HG03521 (cell line): ENCODE measurements around the gene SRSF4.
"Not testable (repeated sequence)": the region's sequence is repeated elsewhere in the genome, so short reads cannot be mapped to it uniquely, and the experiment has no call there.

Experiments used
- ATAC-seq: cut with Tn5 transposase; IDR thresholded peaks from one replicate; pipeline ENCODE4 v1.9.1; 2021; ENCODE audit warnings: mild to moderate bottlenecking, moderate library complexity; ENCODE audit not compliant: unreplicated experiment

Gene SRSF4

DNA sequence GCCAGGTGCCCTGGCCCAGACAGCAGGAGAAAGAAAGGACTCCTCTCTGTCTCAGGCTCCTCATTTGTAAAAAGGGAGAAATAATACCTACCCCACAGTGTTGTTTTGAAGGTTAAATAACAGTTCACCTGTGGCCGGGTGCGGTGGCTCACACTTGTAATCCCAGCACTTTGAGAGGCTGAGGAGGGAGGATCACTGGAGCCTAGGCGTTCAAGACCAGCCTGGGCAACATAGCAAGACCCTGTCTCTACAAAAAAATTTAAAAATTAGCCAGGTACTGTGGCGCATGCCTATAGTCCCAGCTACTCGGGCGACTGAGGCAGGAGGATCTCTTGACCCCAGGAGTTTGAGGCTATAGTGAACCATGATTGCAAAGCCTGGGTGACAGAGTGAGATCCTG, 55.5 kb downstream of the SRSF4 start:
- no peak for ATAC-seq

DNA sequence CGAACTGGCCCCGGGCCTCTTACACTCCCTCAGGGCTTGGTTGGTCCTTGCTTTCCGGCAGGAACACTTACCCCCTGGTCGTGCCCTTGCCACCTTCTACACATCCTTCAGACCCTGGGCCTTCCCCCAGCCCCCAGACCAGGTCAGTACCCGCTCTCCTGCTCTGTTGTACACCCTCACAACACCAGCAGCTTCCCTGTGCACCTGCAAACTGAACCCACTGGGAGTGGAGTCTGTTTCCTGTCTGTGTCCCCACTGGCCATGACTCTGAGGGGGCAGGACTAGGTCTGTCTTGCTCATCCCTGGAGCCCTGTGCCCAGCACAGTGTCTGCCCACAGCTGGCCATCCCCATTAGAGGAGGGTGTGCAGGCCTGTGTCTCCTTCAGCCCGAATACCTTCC, 55.9 kb downstream of the SRSF4 start:
- no peak for ATAC-seq

DNA sequence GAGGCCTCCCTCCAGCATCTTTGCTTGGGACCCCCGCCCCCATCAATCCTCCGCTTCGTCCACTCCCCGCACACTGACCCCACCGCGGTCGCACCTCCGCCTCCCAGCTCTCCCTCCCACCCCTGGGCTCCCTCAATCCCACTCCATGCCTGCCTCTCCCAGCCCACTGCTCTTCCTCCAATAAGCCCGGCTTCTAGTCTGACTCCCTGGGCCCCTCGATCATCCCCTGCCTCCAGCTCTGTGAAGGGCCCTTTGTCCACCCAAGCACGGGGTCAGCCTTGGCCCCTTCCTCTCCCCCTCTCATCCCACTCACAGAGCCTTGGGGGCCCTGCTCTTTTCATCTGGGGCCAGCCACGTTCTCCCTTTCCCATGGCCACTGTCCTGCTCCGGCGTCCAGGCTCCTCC, 56.5 kb downstream of the SRSF4 start:
- ATAC-seq: no peak

DNA sequence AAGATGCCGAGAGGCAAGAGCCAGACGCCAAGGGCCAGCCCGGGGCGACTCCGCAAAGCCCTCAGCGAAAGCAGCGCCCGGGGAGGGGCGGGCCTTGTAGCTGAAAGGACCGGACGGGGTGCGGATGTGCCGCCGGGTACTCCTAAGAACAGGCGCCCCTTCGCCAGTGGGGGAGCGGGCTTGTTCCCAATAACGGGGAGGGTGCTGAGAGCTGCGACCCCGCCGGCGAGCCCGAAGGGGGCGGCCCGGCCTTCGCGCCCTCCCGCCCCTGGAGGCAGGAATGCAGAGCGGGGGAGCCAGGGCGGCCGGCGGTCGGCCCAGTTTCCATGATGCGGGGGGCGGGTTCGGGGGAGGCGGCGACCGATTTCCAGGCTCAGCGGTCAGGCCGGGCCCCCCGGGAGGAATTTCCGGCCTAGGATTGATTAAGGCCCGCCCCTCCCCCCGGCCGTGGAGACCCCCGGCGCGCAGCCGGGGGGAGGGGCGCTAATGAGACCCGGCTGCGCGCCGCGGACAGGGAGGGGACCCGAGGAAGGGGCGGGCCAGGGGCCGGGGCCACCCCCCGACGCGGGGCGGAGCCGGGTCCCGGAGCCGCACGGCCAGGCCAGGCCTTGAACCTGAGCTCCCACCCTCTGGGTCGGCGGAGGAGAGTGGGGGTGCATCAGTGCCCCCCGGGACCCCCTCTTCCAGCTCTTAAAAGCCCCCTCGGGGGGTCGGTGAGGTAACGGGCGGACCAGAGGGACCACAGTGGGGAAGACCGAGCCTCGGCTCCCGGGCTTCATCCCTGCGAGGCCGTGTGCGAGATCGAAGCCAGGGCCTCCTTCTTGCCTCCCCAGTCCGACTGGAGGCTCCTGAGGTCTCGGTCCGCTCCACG, 57.1 kb downstream of the SRSF4 start:
- ATAC-seq: no peak

DNA sequence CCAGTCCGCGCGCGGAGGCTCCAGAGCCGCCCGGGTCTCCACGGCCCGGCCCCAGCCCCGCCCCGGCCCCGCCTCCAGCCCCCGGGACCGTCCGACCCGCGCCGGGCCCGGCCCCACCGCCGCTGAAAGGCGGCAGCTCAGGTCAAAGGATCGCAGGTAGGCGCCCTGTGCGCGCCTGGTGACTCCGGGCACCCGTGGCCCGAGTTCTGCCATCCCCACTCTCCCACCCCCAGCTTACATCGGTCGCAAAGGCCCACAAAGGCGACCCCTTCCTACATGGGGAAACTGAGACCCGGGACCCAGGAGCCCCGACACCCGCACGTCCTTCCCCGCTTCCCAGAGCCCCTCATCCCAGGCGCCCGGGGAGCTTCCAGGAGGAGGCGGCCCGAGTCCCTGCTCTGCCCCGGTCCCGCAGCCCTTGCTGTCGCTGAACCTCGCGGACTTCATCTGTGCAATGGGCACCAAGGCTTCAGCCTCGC, 57.8 kb downstream of the SRSF4 start, which contains the start of gene TMEM200B:
TMEM200B (minus strand) TSS at position 17 of the 479 bp plus-strand sequence. CDS start 2,075 bp downstream, outside the sequence.
- no peak for ATAC-seq

DNA sequence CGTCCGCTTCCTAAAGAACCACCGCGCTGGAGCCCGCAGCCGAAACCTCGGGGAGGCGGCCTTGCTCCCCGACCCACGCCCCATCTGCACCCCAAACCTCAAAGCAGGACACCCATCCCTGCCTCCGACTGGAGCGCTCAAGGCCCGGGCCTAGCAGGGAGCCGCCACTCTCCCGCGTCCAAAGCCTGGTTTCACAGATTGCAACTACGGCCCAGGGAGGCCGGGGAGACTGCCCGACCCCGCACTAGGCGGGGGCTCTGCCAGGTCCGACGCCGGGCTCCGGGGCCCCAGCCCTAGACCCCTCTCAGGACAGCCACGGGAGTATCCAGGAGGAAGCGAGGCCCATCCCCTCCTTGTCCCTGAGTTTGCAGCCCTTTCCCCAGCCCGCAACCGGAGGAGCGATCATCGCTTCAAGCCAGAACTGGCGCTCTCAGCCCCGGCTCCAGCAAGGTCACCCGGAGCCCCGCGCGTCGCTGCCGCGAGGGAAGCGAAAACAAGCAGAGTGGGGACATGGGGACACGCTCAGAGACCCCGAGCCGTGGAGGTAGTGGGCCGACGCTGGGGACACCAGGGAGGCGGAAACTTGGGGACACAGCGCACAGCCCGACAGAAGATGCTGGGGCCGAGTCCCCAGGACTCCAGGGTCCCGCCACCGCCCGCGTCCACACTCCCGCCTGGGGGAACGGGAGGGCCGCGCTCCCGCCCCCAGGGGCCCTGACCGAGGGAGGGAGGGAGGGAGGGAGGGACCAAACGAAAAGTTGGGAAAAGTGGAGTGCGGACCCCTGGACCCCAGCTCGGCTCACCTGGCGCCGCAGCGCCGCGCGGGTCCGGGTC, 58.4 kb downstream of the SRSF4 start:
- no peak for ATAC-seq

DNA sequence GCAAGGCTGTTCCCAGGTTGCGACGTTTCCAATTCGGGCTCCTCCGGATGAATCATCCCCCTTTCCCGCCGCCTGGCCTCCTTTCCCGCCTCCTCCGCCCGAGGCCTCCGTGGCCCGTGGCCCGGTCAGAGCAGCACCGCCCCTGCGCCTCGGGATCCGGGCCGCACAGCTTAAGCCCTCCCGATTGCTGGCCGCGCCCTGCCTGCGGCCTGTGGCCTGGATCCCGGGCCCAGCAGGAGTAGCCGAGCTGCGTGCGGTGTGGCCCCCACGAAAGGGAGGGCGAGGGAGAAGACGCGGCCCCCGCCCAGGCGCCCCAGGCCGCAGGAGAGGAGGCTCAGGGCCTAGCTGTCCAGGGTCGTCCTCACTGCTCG, 59.0 kb downstream of the SRSF4 start:
- no peak for ATAC-seq

DNA sequence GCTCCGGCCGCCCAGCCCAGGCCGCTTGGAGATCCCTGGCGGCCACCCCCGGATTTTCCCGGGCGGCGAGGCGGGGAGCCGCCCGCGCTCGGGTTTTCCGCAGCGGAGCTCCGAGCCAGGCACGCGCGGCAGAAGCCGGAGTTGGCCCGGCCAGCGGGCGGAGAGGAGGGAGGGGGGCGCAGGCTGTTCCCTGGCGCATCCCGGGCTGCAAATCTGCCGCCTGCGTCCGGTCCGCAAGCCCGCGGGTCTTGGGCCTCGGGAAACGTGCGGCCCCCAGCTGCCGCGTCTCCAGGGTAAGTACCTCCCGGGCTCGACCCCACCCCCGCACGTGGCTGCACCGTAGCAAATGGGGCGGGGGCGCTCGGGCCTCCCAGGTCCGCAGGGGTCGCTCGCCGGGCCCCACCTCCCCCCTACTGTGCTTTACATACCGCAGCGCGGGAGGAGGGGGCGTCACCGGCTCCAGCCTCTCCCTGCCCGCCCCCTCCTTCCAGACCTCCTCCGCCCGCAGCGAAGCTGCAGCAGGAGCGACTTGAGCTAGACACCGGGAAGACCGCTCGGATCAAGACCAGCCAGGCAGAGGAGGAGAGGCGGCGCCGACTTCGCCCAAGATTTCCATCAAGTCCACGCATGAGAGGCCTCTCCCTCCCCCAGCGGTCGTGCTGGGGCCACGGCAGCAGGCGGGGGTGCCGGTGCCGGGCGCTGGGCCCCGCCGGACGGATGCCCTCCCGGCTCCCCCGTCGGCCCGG, 59.6 kb downstream of the SRSF4 start:
- ATAC-seq: no peak

DNA sequence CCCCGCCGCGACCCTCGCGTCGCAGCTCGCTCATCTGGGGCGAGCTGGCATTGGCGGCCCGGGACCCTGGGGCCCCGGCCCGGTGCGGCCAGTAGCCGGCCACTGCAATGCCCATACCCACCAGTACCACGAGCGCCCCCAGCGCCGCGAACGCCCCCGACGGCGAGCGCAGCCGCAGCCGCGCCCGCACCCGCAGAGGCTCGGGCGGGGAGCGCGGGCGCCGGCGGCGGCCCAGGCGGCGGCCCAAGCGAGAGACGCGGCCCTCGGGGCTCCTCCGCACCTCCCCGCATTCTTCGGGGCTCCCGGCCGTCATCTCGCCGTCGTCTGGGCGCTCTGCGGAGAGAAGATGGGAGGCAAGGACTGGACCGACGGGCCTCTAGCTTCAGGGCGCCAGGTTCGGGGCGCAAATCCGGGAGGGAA, 60.2 kb downstream of the SRSF4 start:
- no peak for ATAC-seq

DNA sequence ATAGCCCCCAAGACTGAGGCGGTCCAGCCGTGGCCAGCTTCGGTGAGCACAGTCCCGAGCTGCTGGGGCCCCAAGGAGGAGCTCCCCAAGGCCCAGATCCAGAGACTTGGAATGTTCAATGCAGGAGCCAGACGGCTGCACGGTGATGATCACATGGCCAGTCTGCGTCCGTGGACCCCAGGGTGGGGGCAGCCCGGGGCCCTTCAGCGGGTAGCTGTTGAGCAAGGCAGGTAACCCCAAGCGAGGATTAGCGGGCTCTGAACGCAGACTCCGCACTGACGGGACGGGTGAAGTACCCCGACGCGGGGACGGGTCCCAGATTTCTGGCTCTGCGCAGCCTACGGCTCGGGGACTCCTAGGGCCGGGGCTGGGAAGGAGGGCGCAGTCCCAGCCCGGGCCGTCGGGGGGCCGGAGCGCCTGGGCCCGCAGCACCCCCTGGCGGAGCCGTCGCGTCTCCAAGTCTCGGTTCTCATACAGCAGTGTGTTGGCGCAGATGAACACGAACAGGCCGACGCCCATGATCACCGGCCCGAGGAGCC, 60.7 kb downstream of the SRSF4 start:
- ATAC-seq: no peak

DNA sequence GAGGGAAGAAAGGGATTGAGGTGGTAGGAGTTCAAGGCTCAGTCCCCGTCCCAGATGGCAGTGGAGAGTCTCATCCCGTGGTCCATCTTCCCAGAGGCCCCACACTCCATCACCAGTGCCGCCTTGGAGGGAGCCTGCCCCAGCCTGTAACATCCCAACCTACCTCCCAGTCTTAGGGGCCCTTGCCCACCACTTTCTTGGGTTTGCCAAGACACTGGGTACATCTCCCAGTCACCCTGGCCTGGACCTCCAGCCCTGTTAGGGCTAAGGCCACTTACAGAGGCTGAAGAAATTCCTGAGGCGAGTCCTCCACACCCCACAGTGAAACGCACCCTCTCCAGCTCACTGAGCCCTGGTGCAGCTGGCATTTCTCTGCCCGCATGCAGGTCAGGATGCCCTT, 61.3 kb downstream of the SRSF4 start:
- ATAC-seq: no peak

DNA sequence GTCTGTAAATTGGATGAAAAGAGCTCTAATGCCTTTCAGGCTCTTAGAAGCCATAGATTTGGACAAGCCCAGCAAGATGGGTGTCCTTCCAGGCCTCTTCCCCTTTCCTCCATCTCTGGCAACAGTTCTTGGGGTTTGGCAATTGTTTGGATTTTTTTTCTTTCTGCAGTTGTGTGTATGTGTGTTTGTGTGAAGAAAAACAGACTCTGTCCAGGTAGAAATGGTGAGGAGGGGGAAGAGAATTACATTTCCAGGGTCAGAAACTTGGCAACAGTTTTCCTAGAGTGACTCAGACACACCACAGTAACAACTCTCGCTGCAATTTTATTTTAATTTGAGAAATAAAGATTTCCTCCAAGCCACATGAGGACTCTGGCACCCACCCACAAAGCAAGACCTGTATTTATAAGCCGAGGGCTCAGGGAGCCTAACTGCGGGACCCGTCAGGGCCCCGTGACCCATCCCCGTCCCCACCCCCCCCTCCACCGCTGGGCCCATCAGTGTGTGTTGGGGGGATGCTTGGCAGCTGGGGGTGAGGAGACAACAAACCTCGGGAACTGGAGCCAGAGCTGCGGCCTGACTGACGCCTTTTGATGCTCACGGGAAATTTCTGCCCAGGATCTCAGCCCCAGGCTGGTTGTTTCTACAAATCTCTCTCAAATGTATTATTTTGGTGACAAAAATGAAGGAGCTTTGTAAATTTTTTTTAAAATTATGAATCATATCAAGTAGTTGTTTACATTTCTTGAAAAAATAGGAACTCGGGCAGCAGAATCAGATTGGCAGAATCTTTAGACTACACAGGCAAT, 62.4 kb downstream of the SRSF4 start:
- no peak for ATAC-seq

DNA sequence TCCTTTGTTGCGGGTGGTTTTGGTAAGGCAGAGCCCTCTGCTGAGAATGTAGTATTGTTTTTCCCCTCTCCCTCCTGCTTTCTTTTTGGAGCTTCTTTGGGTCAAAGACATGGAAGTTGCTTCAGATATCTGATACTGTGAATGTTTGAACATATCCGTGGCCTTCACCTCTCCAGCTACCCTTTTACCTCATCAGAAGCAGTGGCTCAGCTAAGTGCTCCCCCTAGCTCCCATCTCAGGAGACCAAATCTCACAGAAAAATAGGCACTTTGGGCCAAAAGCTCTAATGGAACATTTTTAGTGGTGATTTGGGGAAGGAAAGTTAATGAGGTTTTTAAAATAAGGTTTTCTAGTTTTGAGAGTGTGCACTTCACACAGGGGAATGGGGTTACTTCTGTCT, 64.3 kb downstream of the SRSF4 start:
- ATAC-seq: no peak

DNA sequence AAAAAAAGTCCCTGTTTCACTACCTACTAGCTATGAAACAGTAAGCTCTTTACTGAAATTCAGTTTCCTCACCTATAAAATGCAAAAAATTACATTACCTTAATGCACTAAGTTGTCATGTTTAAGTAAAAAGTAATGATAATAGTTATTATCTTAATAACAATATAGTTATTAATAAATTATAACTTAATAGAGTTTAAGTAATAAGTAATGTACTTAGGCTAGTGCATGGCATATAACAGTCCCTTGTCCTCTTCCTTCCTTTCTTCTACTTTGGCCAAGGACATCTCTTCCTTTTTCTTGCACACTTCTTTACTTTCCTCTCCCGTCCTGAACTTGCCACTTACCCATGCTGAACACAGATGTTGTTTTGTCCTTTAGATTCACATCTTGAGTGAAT, 67.0 kb downstream of the SRSF4 start:
- ATAC-seq: no peak

DNA sequence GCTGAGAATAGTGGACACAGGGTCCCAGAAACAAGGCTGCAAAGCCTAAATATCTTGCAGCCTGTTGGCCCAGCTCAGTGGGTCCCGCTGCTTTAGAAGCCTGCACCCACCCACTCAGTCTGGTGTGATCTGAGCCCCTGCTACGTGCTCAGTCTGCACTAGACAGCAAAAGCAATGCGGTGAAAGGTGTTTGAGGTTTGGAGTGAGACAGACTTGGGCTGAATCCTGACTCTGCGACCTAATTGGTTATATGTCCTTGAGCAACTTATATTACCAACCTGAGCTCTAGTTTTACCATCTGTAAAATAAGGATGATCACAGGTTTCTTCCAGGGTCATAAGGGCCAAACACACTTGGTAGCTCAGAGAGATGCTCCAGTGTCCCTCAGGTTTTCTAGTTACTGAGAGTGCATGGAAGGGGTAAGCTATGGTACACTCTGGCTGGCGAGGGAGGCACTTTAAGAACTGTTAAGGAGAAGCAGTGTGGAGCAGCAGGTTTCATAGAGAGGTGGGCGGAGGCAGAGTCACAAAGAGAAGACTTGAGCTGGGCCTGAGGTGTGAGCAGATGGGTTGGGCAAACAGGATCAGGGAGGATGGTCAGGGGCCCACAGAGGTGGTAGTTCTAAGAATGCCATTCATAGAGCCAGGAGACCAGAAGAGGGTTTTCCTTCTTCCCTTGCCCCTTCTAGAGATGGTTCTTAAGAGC, 68.1 kb downstream of the SRSF4 start:
- ATAC-seq: no peak

DNA sequence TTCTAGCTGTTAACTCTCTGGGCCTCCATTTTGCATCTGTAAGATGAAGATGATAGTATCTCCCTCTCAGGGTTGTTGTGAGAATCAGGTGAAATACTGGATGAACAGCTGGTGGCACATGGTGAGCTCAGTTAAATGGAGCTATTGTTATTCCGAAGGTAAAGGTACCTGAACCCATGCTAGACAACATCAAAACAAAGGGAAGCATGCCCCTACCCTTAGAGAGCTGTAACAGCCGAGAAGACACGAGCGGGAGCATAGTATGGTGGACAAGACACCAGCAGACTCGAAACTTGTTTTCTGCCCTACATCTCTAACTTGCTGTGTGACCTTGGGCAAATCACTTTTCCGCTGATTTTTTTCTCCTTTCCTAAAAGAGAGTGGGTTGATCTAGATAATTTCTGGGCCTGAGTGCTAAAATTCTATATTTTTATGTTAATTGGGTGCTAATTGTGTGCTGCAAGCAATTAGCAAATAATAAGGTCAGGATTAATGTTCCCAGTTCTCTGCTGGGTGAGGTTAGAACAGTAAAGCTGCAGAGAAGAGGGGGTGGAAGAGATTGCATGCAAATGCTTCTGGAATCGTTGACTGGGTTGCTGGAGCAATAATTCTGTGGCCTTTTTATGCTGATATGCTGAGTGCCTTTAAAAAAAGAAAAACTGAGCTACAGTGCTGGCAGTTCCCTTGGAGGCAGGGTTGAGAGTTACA, 68.8 kb downstream of the SRSF4 start:
- no peak for ATAC-seq

DNA sequence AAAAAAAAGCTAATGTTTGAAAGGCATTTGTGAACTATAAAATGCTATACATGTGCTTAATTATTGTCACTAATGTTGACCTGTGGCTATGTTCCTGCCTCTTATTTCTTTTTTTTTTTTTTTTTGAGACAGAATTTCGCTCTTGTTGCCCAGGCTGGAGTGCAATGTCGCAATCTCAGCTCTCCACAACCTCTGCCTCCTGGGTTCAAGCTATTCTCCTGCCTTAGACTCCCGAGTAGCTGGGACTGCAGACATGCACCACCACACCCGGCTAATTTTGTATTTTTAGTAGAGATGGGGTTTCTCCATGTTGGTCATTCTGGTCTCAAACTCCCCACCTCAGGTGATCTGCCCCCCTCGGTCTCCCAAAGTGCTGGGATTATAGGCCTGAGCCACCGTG, 73.7 kb downstream of the SRSF4 start:
- not testable (repeated sequence) for ATAC-seq

DNA sequence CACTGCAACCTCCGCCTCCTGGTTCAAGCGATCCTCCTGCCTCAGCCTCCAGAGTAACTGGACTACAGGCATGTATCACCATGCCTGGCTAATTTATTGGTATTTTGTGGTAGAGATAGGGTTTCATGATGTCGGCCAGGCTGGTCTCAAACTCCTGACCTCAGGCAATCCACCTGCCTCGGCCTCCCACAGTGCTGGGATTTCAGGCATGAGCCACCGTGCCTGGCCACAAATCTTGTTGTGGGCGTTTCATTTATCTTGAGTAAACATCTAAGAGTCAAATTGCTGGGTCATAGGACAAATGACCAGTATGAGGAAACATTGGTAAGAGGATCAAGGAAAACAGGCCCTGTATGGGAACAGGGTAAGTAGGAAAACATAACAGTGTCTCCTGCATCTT, 75.9 kb downstream of the SRSF4 start:
- no peak for ATAC-seq

DNA sequence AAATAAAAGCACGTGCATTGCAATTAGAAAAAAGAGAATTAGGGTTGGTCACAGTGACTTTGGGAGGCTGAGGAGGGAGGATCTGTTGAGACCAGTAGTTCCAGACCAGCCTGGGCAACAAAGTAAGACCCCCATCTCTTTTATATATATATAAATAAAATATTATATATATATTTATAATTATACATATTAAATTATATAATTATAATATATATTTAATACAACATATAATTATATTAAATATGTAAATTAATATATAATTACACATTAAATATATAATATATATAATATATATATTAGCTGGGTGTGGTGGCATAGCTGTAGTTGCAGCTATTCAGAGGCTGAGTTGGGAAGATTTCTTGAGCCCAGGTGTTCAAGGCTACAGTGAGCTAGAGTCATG, 81.2 kb downstream of the SRSF4 start:
- ATAC-seq: no peak
